HG03520 (cell line): Measurements from ENCODE around the gene PLCL1.
"Not testable (repeated sequence)": the region's sequence is repeated elsewhere in the genome, so short reads cannot be mapped to it uniquely, and the experiment has no call there.

Experiments
- ATAC-seq: cut with Tn5 transposase; IDR thresholded peaks from one replicate; pipeline ENCODE4 v1.9.1; 2021; ENCODE audit warnings: mild to moderate bottlenecking, moderate library complexity; ENCODE audit not compliant: unreplicated experiment

Gene PLCL1

DNA sequence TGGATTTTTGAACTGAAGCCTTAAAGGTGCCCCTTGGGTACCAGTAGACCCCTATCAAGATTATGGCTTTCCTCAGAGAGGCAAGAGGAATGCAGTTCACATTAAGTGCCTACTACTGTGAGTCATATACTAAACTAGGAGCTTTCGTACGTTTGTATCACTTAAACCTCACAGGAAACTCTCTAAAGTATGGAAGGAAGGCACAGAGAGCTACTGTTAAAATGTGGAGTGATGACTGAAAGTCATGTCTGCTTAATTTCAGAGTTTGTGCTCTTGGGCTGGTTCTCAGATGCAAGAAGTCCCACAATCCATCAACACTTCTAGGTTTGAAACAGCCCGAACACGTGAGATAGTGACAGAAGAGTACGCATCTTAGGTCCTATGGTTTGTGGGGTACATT is 4.7 kb downstream of the PLCL1 start:
- ATAC-seq: no peak

DNA sequence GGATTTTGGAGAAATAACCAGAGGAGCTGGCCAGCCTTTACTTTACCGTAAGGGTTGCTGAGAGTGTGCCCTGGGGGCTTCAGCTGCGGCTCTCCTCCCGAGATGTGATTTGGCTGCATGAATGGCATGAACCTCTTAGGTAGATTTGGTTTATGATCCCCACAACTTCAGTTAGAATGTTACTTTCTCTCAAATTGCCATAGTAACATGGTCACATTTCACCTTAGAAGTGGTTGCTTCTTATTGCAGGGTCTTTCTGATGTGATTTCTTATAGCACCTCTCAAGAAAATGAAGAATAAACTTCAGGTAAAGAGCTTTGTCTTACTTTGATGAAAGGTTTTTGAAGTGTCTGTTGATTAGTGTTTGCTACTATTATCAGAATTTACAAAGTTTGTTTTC is 5.6 kb downstream of the PLCL1 start:
- no peak for ATAC-seq

DNA sequence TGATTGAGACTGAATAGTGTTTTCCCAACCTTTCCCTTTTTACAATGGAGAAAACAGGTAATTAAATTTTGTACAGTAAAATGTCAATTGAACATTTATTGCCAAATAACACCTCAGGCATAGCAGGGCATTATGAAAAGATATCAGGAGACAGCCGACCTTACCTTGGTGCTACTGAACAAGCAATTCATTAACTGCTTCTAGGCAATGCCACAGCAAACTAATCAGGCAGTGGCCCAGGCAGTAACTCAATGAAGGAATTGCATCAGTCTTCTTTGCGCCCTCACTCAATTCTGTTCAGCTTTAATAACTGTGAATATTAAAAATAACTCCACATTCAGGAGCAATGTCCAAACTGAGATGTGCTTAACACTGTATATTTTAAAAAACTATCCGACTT is 6.1 kb downstream of the PLCL1 start:
- no peak for ATAC-seq

DNA sequence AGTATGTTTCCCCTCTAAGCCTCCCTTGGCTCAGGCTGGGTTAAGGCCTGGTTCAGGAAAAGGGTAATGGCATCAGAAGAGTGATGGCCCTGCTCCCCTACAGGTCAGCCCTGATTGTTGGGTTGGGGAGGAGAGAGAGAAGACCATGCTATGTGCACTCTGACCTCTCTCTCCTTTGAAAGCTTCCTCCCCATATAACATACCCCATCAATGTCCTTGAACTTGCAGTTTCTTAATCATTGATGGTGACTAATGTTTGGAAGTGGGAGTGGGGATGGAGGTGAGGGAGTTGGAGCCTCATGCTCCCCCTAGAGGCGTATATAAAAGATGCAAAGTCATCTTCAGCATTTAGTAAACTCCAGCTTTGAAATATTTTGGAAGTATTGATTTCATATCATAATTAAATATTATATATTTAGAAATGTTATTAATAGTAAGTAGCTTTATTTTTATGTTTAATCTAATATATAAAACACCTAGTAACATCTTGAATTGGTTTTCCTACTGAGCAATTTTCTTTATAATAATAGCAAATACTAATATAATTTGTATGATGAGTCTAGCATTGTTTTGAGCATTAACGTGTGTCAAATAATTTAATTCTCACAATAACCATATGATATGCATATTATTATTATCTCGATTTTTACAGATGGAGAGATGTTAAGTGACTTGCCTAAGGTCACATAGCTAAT is 8.8 kb downstream of the PLCL1 start:
- no peak for ATAC-seq

DNA sequence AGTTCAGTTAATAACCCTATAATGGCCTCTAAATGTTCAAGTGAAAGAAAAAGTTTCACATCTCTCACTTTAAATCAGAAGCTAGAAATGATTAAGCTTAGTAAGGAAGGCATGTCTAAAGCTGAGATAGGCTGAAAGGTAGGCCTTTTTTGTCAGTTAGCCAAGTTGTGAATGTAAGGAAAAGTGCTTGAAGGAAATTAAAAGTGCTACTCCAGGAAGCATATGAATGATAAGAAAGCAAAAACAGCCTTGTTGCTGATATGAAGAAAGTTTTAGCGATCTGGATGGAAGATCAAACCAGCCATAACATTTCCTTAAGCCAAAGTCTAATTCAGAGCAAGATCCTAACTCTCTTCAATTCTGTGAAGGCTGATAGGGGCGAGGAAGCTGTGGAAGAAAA is 10.1 kb downstream of the PLCL1 start:
- ATAC-seq: no peak

DNA sequence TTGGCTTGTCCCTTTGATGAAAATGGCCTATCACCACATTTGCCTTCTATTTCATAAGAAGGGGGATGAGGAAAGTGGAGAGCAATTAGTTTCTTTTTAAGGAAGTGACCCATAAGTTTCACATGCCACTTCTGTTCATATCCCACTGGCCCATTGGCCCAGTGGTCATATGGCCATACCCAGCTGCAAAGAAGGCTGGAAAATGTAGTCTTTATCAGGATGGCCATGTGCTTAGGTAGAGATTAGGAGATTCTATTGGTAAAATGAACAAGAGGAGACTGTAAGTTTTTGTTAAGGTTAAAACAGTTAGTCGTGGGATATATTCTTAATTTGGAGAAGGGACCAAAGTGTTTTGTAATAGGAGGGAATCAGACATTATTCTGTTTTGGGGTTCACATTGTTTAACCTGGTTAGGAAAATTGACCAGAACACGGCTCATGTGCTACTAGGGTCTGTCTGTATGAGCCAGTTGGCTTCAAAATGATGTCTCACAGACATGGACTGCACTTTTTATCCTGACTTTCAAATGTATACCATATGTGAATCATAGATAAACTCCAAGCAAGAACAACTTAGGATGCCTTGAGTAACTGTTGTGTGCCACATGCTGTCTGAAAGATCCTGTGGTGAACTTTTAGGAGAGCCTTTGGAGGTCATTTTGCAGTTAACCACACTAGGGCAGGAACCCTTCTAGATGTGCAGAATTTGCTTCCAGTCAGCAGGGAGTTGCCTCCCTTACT is 17.3 kb downstream of the PLCL1 start:
- ATAC-seq: no peak

DNA sequence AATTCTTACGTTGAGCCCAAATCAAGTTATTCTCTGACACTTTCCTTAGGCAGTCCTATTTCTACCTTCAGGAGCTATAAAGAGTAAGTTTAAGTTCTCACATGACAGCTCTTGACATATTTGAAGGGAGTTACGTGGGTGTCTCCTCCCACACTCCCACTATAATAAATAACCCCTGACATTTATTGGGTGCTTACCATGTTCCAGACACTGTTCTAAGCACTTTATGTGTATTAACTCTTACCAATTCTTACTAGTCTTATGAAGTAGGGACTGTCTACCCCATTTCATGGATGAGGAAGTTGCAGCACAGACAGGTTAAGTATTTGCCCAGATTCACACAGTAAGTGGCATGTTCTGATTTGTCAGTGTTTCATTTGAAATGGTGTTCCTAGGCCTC is 17.9 kb downstream of the PLCL1 start:
- ATAC-seq: no peak

DNA sequence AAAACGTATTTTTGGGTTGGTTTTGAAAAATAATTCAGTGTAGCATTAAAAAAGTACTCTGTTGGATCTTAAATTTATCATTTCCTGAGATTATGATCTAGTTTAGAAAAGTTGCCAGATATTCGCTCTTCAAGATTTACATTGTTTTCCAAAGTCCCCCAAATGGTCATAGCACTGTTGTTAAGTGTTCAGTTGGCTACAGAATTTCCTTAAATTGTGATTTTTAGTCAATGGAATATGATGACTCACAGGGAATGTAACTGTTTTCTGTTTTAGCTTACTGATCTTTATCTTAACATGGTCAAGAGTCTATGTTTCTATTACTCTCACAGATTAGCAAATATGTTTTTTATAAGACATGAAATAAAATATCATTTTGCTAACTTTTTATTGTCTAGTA is 23.2 kb downstream of the PLCL1 start:
- ATAC-seq: no peak

DNA sequence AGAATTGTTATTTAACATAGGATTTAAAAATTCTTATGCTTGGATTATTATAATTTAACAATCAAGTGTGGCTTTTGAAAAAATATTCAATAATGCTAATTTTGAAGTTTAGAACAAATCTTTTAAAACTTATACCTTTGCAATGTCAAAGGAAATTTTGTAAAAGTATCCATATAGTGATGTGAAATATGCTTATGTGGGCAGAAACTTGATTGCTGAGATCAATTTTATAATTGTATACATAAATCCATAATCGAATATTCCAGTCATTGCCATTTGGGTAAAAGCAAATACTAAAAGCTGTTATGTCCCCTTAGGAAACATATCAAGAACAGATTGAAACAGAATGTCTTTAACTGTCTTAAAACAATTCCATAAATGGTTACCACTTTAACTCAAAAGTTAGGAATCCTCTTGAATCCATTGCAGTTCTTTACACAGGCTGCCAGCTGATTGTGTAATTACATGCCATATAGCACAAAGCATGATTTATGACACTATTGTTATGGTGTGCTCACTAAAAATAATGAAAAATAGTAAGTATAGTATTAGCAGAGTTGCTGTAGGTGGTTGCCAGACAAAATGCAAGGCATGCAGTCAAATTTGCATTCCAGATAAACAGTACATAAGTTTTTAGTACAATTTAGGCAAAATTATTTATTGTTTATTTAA is 24.2 kb downstream of the PLCL1 start:
- no peak for ATAC-seq

DNA sequence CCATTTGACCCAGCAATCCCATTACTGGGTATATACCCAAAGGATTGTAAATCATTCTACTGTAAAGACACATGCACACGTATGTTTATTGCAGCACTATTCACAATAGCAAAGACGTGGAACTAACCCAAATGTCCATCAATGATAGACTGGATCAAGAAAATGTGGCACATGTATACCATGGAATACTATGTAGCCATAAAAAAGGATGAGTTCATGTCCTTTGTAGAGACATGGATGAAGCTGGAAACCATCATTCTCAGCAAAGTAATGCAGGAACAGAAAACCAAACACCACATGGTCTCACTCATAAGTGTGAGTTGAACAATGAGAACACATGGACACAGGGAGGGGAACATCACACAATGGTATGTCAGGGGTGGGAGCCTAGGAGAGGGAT is 30.4 kb downstream of the PLCL1 start:
- not testable (repeated sequence) for ATAC-seq

DNA sequence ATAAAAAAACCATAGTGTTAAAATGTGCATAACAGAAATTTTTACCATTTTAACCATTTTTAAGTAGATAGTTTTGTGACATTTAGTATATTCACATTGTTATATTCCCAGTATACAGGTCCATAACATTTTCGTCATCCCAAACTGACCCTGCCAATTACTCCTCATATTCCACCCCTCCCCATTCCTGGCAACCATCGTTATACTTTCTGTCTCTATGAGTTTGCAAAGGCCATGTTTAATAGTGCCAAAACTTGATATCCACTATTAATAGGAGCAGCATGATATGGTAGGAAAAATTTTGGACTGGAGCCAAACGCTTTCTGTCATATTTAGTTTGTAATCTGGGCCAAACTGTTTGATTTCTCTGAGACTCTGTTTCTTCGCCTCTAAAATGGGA is 30.9 kb downstream of the PLCL1 start:
- no peak for ATAC-seq

DNA sequence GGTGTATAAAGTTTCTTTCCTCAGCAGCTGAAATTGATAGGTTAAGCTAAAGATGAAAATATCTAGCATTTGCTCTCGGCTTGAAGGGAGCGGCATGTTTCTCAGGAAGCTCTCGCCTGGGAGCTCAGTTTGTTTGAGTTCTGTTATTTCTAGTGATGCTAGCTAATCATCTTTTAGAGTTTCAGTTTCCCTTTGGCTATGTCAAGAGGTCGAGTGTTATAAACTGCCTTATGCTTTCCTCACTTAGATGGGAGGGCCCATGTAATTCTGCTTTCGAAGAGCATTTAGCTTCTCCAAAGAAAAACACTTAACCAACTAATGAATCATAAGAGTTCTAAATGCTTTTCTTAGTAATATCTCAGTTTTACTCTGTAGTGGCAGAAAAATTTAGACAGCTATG is 33.6 kb downstream of the PLCL1 start:
- ATAC-seq: peak; percentile 94

DNA sequence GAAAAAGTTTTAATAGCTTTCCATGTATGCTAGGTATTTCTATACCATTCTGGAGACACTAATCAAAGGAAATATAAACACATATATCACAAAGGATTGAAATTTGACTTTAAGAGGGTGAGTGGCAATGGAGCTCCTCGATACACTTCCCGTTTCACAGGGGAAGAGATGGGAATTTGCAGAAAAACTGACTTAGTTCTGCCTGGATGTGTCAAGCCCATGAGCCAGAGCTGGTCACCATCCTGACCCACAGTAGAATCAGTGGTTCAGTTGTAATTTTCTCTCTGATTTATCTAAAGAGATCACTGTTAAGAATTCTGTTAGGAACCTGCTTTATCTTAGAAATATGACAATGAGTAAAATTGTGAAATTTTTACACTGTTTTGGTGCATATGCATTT is 34.2 kb downstream of the PLCL1 start:
- peak; percentile 7 for ATAC-seq

DNA sequence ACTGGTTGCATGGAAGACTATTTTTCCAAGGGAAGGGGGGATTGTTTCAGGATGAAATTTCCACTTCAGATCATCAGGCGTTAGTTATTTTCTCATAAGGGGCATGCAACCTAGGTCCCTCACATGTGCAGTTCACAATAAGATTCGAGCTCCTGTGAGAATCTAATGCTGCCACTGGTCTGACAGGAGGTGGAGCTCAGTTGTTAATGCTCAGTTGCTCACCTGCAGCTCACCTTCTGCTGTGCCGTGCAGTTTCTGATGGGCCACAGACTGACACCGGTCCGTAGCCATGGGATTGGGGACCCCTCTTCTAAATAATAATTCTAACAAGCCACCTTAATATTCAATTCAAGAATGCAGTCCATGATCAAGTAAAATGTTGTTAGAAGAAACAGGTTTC is 34.9 kb downstream of the PLCL1 start:
- ATAC-seq: no peak

DNA sequence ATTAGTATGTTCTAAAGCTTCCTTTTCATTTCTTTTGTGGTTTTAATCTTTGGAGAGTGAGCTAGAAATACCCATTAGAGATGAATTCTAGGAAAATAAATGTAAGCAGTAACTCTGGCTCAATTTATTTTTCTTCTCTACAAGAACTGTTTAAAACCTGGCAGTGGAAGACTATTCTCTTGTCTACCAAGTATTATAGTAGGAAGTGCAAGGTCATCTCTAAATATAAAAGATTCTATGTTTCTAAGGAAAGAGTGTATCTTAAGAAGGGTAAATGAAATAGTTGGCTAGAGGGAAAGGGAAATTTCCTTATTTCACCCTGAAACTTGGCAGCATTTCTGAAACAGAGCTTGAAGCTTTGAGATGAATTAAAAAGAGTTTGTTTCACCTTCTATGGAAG is 35.5 kb downstream of the PLCL1 start:
- ATAC-seq: no peak

DNA sequence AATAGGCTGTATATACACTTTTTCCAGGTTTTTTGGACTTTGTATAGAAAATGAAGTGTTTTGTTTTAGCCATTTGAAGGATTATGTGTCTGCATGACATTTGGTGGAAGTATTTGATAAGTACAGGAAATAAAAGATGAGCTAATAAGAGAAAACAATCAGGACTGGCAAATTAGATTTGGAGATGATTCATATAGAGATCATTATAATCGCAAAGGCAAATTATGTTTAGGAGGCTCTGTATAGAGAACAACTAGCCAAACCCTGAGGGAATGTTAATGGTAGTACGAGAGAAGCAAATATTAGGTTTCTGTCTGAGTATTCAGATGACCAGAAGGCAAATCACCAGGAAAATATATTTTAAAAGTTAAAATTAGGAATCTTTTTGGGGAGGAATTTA is 41.7 kb downstream of the PLCL1 start:
- no peak for ATAC-seq

DNA sequence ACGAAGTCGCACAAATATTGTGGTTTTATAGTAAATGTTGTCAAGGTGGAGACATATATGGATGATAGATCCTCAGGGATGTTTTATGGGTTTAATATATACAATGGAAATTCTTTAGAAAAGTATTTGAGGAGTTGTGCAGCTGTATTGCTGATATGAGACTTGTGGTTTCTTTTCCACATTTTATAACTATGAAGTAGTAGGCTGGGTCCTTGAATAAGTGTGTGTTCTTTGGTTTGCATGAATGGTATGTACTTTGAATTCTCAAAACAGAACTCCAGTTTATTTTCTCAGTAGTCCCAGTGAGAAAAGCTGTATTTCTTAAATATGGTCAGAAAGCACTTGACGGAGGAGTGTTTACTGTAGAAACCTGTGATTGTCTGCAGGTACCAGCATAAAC is 42.4 kb downstream of the PLCL1 start:
- ATAC-seq: no peak

DNA sequence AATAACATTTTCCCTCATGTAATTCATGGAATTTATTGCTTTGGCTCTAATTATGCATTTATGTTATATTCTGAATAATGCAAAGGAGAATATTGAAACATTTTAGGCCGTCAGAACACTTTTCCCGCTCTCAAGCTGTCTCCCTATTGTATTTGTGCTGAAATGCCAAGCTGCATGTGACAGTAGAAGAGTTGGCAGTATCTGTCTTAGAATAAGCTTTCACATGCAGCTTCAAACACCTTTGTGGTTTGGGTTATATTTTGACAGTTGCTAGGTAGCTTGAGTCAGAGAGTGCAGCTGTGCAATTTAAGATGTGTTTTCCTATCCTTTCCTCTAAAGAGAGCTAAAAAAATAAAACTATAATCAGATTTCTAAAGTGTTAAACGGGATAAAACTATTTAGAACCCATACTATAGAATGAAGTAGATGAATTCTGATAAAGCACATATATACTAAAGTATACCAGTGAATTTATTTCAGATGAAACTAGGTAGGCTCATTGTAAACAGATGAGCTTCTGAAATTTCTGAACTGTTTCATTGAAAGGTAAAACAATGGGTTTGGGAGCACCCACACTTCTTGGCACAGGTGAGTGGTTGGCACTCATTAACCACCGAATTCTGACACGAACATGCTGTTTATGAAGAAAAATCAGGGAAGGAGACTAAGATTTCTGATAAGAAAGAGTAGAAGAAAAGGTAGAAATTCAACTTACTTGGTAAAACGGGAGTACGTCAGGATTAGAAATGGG is 43.4 kb downstream of the PLCL1 start:
- no peak for ATAC-seq

DNA sequence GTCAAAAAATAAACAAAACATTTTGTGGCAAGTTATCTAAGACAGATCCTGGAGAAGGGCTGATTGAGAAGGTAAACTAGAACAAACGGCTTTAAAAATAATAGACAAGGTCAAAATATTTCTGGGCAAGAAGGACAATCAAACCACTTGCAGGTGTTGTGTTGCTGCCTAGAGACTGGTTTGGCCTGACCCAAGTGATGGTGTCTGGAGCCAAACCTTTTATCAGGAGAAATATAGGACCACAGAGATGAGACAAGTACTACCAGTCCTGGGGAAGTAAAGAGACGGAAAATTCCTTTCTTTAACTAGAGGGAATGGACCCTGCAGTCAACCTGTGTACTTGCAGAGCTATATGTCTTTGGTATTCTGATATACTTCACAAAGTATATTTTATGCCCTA is 44.2 kb downstream of the PLCL1 start:
- ATAC-seq: no peak

DNA sequence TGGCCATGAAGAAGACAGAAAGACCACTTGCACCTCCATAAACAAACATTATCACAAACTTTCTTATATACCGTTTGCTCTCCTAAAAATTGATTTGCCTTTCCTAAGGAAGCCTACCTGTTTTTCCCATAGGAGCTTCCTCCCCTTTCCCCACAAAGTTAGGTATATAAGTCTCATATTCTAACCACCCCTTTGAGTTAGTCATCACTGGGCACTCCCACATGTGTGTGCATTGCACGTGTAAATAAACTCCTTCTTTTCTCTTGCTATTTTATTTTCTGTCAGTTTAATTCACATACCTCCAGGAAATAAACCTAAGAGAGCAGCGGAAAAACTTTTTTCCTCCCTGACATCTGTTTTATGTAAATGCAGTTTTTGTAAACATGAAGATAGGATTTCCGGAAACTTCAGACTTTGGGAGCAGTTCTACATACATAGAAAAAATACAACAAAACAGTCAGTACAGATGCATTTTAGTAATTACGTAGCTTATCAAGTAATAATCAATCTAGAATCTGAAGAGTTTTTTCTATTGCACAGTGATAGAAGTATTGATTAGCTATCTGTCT is 46.6 kb downstream of the PLCL1 start:
- no peak for ATAC-seq

DNA sequence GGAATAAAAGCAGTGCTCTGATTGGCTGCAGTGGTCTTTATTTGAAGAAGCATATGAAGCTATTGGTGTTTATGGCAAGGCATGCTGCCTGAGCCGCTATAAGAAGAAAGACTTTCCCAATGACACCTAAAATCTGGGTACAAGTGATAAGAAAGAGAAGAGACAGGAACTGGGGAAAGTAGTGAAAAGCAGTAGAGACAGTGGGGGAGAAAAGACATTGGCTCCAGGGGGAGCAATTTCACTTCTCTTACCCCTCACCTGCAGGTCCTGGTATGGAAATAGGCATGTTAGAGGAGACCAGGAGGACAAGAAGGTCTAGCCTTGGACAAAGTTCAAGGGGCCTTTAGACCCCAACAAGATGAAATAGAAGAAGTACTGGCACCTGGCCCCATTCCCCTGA is 47.1 kb downstream of the PLCL1 start:
- no peak for ATAC-seq
